ENCODE results near the gene IL17RE. TPM values are rescaled to one million over a fixed set of nuclear protein-coding genes. Genes with fewer than 3 reads are reported as not detected.

The IL17RE gene
- total and polyA plus RNA-seq, 2 experiments from 2014 or later, result 1.1 to 3.4 TPM

- no peak overlapping the region for H3K27ac Mint-ChIP-seq
Observed at GRCh38 chr3:9883706-9884554, 18.7 kb upstream of the IL17RE start.

More at GRCh38 chr3:9883706-9884554, 18.7 kb upstream of the IL17RE start:
- TF ChIP-seq REST (IDR thresholded peaks at IDR 0.05; ENCODE audit: unreplicated experiment), result no peak
- TF ChIP-seq NANOG (IDR thresholded peaks at IDR 0.05; ENCODE audit: borderline replicate concordance), result no peak
- no peak for TF ChIP-seq EZH2 (IDR thresholded peaks at IDR 0.05; ENCODE audit: low read depth, unreplicated experiment)
- no peak for TF ChIP-seq CREB1 (CRISPR knock-in tag; IDR thresholded peaks at IDR 0.05; ENCODE audit: low read depth)
- no peak for TF ChIP-seq ETS1 (IDR thresholded peaks at IDR 0.05)
- no peak for TF ChIP-seq ZNF462 (CRISPR knock-in tag; IDR thresholded peaks at IDR 0.05)
- TF ChIP-seq CTCF (conservative IDR thresholded peaks at IDR 0.05; ENCODE audit: low read depth in 2 of 2), result no peak
- TF ChIP-seq EZH2phosphoT487 (IDR thresholded peaks at IDR 0.05; ENCODE audit: unreplicated experiment), result no peak
- TF ChIP-seq ZNF331 (CRISPR knock-in tag; IDR thresholded peaks at IDR 0.05; ENCODE audit: low read depth), result no peak
- TF ChIP-seq STAT1 (IDR thresholded peaks at IDR 0.05; ENCODE audit: unreplicated experiment), result no peak
- no peak for TF ChIP-seq JUNB (IDR thresholded peaks at IDR 0.05; ENCODE audit: unreplicated experiment)
- no peak for TF ChIP-seq ZNF114 (CRISPR knock-in tag; IDR thresholded peaks at IDR 0.05)
- no peak for TF ChIP-seq POLR2AphosphoS5 (IDR thresholded peaks at IDR 0.05; ENCODE audit: low read depth)
- Mint-ChIP-seq H3K4me3 (no peak overlapping the region), H3K9me3 (no peaks in the 10 kb centered on the region), H3K27me3 (ENCODE audit: insufficient read depth, low read depth, poor library complexity) (peaks cover 5% of the 10 kb centered on the region), H3K4me1 (no peaks in the 10 kb centered on the region), H3K36me3 (ENCODE audit: low read depth) (no peaks in the 10 kb centered on the region)
- no peaks in the 10 kb centered on the region for H3K36me3 ChIP-seq (ENCODE audit: insufficient read depth)
- DNase-seq (ENCODE audit: low spot score) (no peak), ATAC-seq (no peak)
- H3K4me1 ChIP-seq (ENCODE audit: insufficient read depth), result no peaks in the 10 kb centered on the region
- no peak overlapping the region for H3K27ac ChIP-seq (ENCODE audit: low read depth)
- no peak overlapping the region for H3K4me2 ChIP-seq
- no peak overlapping the region for H3K4me3 ChIP-seq
- no peaks in the 10 kb centered on the region for H3K79me2 ChIP-seq (replicated peaks; ENCODE audit: insufficient read depth)
- H3K9me2 ChIP-seq (ENCODE audit: insufficient read depth), result no peaks in the 10 kb centered on the region
- H4K20me1 ChIP-seq (replicated peaks; ENCODE audit: insufficient read depth), result no peaks in the 10 kb centered on the region
- H2AFZ ChIP-seq, result peak overlapping the region; percentile 35; the same call in 1 of the 2 replicates
- no peaks in the 10 kb centered on the region for H3F3A ChIP-seq (replicated peaks; ENCODE audit: low read depth)
- H3K27me3 ChIP-seq (ENCODE audit: insufficient read depth), result no peaks in the 10 kb centered on the region
